ENCODE results near the gene HES6. TPM values are rescaled to one million over a fixed set of nuclear protein-coding genes. Genes with fewer than 3 reads are reported as not detected.

HES6 gene
- total and polyA plus RNA-seq, 10 of the 15 experiments (the other 5 are each of a cell fraction or from before 2014, with no cell fraction given), result 0.11 to 1.7 (median 0.83) TPM

DNA sequence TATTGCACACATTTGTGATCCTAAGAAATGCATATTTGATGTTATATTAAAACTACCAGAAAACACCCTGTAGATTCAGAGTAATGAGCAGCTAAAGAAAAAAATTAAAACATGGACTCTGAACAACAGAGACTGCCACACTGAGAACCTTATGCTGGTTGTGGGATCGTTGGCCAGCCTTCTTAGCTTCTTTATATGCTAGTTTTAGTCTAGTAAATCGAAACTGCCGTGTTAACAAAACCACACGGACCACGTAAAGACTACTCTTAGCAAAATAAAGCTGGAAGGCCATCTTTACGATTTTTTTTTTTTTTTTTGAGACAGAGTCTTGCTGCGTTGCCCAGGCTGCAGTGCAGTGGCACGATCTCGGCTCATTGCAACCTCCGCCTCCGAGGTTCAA, 25.8 kb upstream of the HES6 start (continued):
- no peak for TF ChIP-seq SMC3 (IDR thresholded peaks at IDR 0.05; ENCODE audit: borderline replicate concordance, low read length)
- TF ChIP-seq POLR2A (IDR thresholded peaks at IDR 0.05; ENCODE audit: low read depth, low read length), result no peak
- no peak for TF ChIP-seq BCLAF1 (IDR thresholded peaks at IDR 0.05)

DNA sequence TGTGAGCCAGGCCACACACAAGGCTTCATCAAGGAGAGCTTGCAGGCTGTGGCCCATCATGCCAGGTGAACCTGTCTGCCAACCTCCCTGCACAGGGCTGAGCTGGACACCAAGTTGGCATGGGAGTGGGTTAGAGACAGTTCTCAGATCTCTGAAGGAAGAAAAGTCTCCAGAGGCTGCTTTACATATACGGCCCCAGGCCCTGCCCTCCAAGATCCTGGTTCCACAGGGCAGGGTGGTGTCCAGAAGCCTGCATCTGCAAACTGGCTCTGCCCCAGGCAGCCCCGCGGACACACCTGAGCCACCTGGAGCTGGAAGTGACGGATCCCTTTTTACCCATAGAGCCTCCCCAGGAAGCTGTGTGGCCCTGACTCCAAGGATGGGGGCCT, 24.2 kb upstream of the HES6 start:
- no peaks in the 10 kb centered on the region for H3K79me2 ChIP-seq (ENCODE audit: control insufficient read depth, insufficient read depth, low read length)
- H3K4me3 ChIP-seq, result no peak overlapping the region
- no TSS peak for BruUV-seq (replicated peaks)
- H3K9ac ChIP-seq (ENCODE audit: control insufficient read depth, insufficient read depth, low read length), result no peak overlapping the region
- SMC1A ChIA-PET (ENCODE audit: uncharacterized antibody, unreplicated experiment), result interaction anchor here (0.6 to 1.8 kb wide), 5 partner anchors 24 to 519 kb away, joined by 3 to 8 read pairs (median 4); partner anchors contain the start of gene PER2
- DNase-seq (ENCODE audit: low read depth, low spot score), result no peak
- H3K27ac ChIP-seq (ENCODE audit: control insufficient read depth, insufficient read depth), result no peak overlapping the region
- POLR2A ChIA-PET, result no interaction called here
- no peaks in the 10 kb centered on the region for H4K20me1 ChIP-seq (ENCODE audit: control insufficient read depth, insufficient read depth)
- H2AFZ ChIP-seq (ENCODE audit: control insufficient read depth, low read depth, low read length), result no peak overlapping the region
- no peak overlapping the region for H3K4me2 ChIP-seq (ENCODE audit: control insufficient read depth, insufficient read depth)
- ATAC-seq, result no peak
- no peaks in the 10 kb centered on the region for H3K27me3 ChIP-seq (replicated peaks in 1 of 2; ENCODE audit: control insufficient read depth in 2 of 2, insufficient read depth in 2 of 2, low read length in 1 of 2)
- no peaks in the 10 kb centered on the region for H3K9me3 ChIP-seq (replicated peaks; ENCODE audit: control insufficient read depth, insufficient read depth, low read length)
- intact Hi-C loops (cut with micrococcal nuclease; ENCODE audit: unreplicated experiment), result loop anchor here (5.0 kb wide), 1 partner anchor 407 kb away; the partner anchor contains the start of gene RAMP1
- peaks cover 7 to 36% of the 10 kb centered on the region in 2 experiments for H3K36me3 ChIP-seq (ENCODE audit: control insufficient read depth in 2 of 2, insufficient read depth in 2 of 2, low read length in 1 of 2)
- RAD21 ChIA-PET (ENCODE audit: unreplicated experiment), result interaction anchor here (0.6 to 2.2 kb wide), 8 partner anchors 103 to 445 kb away, joined by 3 to 13 read pairs (median 4); no protein-coding TSS in a partner anchor
- in situ Hi-C loops (cut with MboI), result loop anchor here (5.0 kb wide), 1 partner anchor 407 kb away; the partner anchor contains the start of gene RAMP1
- WGBS (ENCODE audit: insufficient coverage, insufficient replicate concordance, low lambda C conversion rate, missing lambda C conversion rate), result 94% methylated on average over 4 of the region's 4 CpGs
- no peak for FAIRE-seq
- CTCF ChIA-PET, result interaction anchor here (0.8 to 3.7 kb wide), 12 partner anchors 13 to 519 kb away, joined by 3 to 27 read pairs (median 5); partner anchors contain the start of gene PER2
- no peaks in the 10 kb centered on the region for H3K4me1 ChIP-seq (ENCODE audit: control insufficient read depth, insufficient read depth, low read length)
- TF ChIP-seq PBX3 (IDR thresholded peaks at IDR 0.05; ENCODE audit: insufficient replicate concordance, low read depth, low read length) (no peak), STAT3 (IDR thresholded peaks at IDR 0.05; ENCODE audit: low read depth, low read length) (no peak), KLF5 (IDR thresholded peaks at IDR 0.05; ENCODE audit: partially characterized antibody) (no peak), SUPT20H (IDR thresholded peaks at IDR 0.05; ENCODE audit: borderline replicate concordance, control insufficient read depth, low read depth, low read length) (no peak), SKIL (IDR thresholded peaks at IDR 0.05; ENCODE audit: low read depth, poor library complexity, severe bottlenecking) (no peak), SP1 (IDR thresholded peaks at IDR 0.05; ENCODE audit: low read depth, low read length) (no peak), CHD4 (IDR thresholded peaks at IDR 0.05) (no peak), EP300 (IDR thresholded peaks at IDR 0.05; ENCODE audit: borderline replicate concordance in 1 of 2, control insufficient read depth in 1 of 2, low read depth in 2 of 2, low read length in 2 of 2) (no peak)
- TF ChIP-seq, protein P1, sequence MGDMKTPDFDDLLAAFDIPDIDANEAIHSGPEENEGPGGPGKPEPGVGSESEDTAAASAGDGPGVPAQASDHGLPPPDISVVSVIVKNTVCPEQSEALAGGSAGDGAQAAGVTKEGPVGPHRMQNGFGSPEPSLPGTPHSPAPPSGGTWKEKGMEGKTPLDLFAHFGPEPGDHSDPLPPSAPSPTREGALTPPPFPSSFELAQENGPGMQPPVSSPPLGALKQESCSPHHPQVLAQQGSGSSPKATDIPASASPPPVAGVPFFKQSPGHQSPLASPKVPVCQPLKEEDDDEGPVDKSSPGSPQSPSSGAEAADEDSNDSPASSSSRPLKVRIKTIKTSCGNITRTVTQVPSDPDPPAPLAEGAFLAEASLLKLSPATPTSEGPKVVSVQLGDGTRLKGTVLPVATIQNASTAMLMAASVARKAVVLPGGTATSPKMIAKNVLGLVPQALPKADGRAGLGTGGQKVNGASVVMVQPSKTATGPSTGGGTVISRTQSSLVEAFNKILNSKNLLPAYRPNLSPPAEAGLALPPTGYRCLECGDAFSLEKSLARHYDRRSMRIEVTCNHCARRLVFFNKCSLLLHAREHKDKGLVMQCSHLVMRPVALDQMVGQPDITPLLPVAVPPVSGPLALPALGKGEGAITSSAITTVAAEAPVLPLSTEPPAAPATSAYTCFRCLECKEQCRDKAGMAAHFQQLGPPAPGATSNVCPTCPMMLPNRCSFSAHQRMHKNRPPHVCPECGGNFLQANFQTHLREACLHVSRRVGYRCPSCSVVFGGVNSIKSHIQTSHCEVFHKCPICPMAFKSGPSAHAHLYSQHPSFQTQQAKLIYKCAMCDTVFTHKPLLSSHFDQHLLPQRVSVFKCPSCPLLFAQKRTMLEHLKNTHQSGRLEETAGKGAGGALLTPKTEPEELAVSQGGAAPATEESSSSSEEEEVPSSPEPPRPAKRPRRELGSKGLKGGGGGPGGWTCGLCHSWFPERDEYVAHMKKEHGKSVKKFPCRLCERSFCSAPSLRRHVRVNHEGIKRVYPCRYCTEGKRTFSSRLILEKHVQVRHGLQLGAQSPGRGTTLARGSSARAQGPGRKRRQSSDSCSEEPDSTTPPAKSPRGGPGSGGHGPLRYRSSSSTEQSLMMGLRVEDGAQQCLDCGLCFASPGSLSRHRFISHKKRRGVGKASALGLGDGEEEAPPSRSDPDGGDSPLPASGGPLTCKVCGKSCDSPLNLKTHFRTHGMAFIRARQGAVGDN (IDR thresholded peaks at IDR 0.05), result no peak

Data from GM12878 (cell line).